ENCODE measurements around the gene TOP3A. TPM values are rescaled to one million over a fixed set of nuclear protein-coding genes. Genes with fewer than 3 reads are reported as not detected.

TOP3A gene
- total RNA-seq, 2 donors from 2014 or later = 60.4 to 67.4 TPM

DNA sequence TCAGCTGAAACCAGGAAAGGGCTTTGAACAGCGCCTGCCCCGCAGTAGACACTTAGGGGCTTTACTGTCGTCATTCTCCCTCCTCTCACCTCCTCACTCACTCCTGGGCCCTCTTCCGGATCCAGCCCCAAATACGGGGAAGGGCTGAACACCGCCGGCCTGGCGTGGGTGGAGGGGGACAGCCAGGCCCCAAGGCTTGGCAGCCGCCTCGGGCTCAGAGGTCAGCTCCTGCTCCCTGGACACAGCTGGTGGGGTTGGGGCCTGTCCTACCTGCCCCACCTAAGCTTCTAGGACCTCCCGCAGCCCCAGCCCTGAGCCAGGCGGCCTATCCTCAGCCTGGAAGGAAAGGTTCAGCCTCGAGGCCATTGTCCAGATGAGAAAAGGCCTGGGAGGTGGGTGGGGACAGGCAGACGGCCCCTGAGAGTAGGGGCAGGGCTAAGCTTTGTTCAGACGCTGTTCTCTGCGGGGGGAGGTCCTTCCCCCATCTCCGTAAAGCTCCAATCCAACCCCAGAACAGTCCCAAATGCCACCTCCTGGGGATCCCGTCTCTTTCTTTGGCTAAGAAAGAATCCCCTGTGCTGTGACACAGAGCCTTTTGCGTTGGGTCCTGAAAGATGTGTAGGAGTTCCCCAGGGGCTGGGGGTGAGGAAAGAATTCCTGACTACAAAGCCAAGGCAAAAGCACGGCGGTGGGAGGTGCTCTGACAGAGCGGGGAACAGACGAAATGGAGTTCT, 90.2 kb downstream of the TOP3A start:
- H3K4me3 ChIP-seq (ENCODE audit: low read length) = peak overlapping the region; percentile 81
- peak overlapping the region; percentile 56 for H3K9ac ChIP-seq (ENCODE audit: extremely low read depth, low read length, poor library complexity, severe bottlenecking)
- DNase-seq = peak; percentile 98
- H3K27me3 ChIP-seq (ENCODE audit: control insufficient read depth, insufficient read depth, low read length, poor library complexity, severe bottlenecking) = no peaks in the 10 kb centered on the region
- H3K36me3 ChIP-seq (ENCODE audit: control insufficient read depth, insufficient read depth, low read length) = no peaks in the 10 kb centered on the region
- no peaks in the 10 kb centered on the region for H3K9me3 ChIP-seq (ENCODE audit: control insufficient read depth, low read length)
- Mint-ChIP-seq H3K4me1 (peaks cover 22% of the 10 kb centered on the region), H3K27ac (peak overlapping the region; percentile 98), H3K4me3 (peak overlapping the region; percentile 95), H3K9me3 (no peaks in the 10 kb centered on the region), H3K36me3 (ENCODE audit: low read depth) (no peaks in the 10 kb centered on the region), H3K27me3 (ENCODE audit: insufficient read depth) (no peaks in the 10 kb centered on the region)
- WGBS, 2 experiments (ENCODE audit: insufficient coverage in 1 of 2, insufficient read length in 1 of 2) = 7 to 10% methylated on average over 5 to 23 of the region's 23 CpGs
- H3K4me1 ChIP-seq (ENCODE audit: control insufficient read depth, insufficient read depth, low read length) = peaks cover 5% of the 10 kb centered on the region
- peak overlapping the region; percentile 97 for H3K27ac ChIP-seq (ENCODE audit: low read depth, low read length)
- TF ChIP-seq, protein P1, sequence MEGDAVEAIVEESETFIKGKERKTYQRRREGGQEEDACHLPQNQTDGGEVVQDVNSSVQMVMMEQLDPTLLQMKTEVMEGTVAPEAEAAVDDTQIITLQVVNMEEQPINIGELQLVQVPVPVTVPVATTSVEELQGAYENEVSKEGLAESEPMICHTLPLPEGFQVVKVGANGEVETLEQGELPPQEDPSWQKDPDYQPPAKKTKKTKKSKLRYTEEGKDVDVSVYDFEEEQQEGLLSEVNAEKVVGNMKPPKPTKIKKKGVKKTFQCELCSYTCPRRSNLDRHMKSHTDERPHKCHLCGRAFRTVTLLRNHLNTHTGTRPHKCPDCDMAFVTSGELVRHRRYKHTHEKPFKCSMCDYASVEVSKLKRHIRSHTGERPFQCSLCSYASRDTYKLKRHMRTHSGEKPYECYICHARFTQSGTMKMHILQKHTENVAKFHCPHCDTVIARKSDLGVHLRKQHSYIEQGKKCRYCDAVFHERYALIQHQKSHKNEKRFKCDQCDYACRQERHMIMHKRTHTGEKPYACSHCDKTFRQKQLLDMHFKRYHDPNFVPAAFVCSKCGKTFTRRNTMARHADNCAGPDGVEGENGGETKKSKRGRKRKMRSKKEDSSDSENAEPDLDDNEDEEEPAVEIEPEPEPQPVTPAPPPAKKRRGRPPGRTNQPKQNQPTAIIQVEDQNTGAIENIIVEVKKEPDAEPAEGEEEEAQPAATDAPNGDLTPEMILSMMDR (conservative IDR thresholded peaks at IDR 0.05) = no peak

DNA sequence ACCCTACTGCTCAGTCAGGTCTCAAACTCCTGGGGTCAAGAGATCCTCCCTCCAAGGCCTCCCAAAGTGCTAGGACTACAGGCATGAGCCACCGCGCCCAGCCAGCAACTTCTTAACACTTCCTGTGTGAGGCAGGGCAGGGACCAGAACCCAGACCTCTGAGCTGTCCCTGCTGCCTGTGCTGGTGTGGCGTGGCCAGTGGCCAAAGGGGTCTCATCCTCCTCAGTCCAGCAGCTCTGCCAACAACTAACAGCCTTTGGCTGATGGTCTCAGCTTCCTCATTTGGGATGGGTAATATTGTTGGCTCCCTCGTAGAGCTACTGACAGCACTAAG, 90.8 kb downstream of the TOP3A start:
- H3K4me3 ChIP-seq (ENCODE audit: low read length) = no peak overlapping the region
- Mint-ChIP-seq H3K9me3 (no peaks in the 10 kb centered on the region), H3K4me3 (peak overlapping the region; percentile 95), H3K27ac (peak overlapping the region; percentile 98), H3K27me3 (ENCODE audit: insufficient read depth) (no peaks in the 10 kb centered on the region), H3K36me3 (ENCODE audit: low read depth) (no peaks in the 10 kb centered on the region), H3K4me1 (peaks cover 22% of the 10 kb centered on the region)
- no peaks in the 10 kb centered on the region for H3K27me3 ChIP-seq (ENCODE audit: control insufficient read depth, insufficient read depth, low read length, poor library complexity, severe bottlenecking)
- no peaks in the 10 kb centered on the region for H3K9me3 ChIP-seq (ENCODE audit: control insufficient read depth, low read length)
- TF ChIP-seq, protein P1 (conservative IDR thresholded peaks at IDR 0.05) = no peak
- H3K4me1 ChIP-seq (ENCODE audit: control insufficient read depth, insufficient read depth, low read length) = peaks cover 5% of the 10 kb centered on the region
- H3K27ac ChIP-seq (ENCODE audit: low read depth, low read length) = peak overlapping the region; percentile 97
- H3K9ac ChIP-seq (ENCODE audit: extremely low read depth, low read length, poor library complexity, severe bottlenecking) = peak overlapping the region; percentile 56
- WGBS, 2 experiments (ENCODE audit: insufficient coverage in 1 of 2, insufficient read length in 1 of 2) = 81 to 100% methylated on average over 2 to 4 of the region's 4 CpGs
- DNase-seq = no peak
- H3K36me3 ChIP-seq (ENCODE audit: control insufficient read depth, insufficient read depth, low read length) = no peaks in the 10 kb centered on the region

Small RNAs within 50 kb of the gene (microRNA-seq; reads per million reads assigned to microRNA genes)
- gene MIR6778 (ENCODE audit: borderline microRNAs expressed) = not detected

Other genes with a start within 250 kb of the TOP3A start
- gene DRG2, start 227.0 kb downstream of the TOP3A start, total RNA-seq = 10 to 100 TPM; 45.1 to 49.9 TPM
- gene MYO15A, start 206.2 kb downstream of the TOP3A start, total RNA-seq = 1 to 10 TPM; 1.7 to 2.4 TPM
- gene ALKBH5, start 131.2 kb downstream of the TOP3A start, total RNA-seq = 10 to 100 TPM; 64.1 to 80.9 TPM
- gene LLGL1, start 89.4 kb downstream of the TOP3A start, total RNA-seq = 10 to 100 TPM; 66.3 to 69.3 TPM
- gene FLII, start 56.3 kb downstream of the TOP3A start, total RNA-seq = 100 to 1,000 TPM; 299 to 335 TPM
- gene MIEF2, start 54.3 kb downstream of the TOP3A start, total RNA-seq = 10 to 100 TPM; 15.3 to 19.6 TPM
- gene SMCR8, start 299 bp upstream of the TOP3A start, total RNA-seq = 10 to 100 TPM; 20.7 to 22.2 TPM
- gene SHMT1, start 48.6 kb upstream of the TOP3A start, total RNA-seq = 10 to 100 TPM; 38.5 to 40.9 TPM
- gene EVPLL, start 62.8 kb upstream of the TOP3A start, total RNA-seq = not detected
- not detected for gene LGALS9C, start 161.8 kb upstream of the TOP3A start, total RNA-seq

All from endodermal cell (in vitro differentiated cells).